ENCODE measurements around the gene SH3D19.
A peak's percentile ranks its signal among the peaks of the same experiment; 100 is the strongest.
"Not testable (repeated sequence)": the region's sequence is repeated elsewhere in the genome, so short reads cannot be mapped to it uniquely, and the experiment has no call there.

The SH3D19 gene

GRCh38 chr4:151325111-151325948 is at the start of gene SH3D19:
Gene SH3D19 (minus strand): TSS chr4:151325605. CDS start chr4:151325352, 253 bp downstream.
- no peak for DNase-seq

GRCh38 chr4:151362404-151363164 is 37.2 kb upstream of the SH3D19 start:
- peak; percentile 81 for DNase-seq

GRCh38 chr4:151361966-151362365 is 36.6 kb upstream of the SH3D19 start:
- DNase-seq = no peak

- DNase-seq = no peak
These were observed 35.7 kb upstream of the SH3D19 start for GRCh38 chr4:151361126-151361525.

GRCh38 chr4:151359576-151359975 is 34.2 kb upstream of the SH3D19 start:
- no peak for DNase-seq

GRCh38 chr4:151358266-151358665 is 32.9 kb upstream of the SH3D19 start:
- DNase-seq = no peak

- DNase-seq = no peak
These were observed 31.1 kb upstream of the SH3D19 start for GRCh38 chr4:151356510-151356909.

- DNase-seq = no peak
These were observed 29.8 kb upstream of the SH3D19 start for GRCh38 chr4:151355155-151355554.

- no peak for DNase-seq
These were observed 22.3 kb upstream of the SH3D19 start for GRCh38 chr4:151347490-151348235.

- DNase-seq = no peak
These were observed 19.5 kb upstream of the SH3D19 start for GRCh38 chr4:151344948-151345347.

DNA sequence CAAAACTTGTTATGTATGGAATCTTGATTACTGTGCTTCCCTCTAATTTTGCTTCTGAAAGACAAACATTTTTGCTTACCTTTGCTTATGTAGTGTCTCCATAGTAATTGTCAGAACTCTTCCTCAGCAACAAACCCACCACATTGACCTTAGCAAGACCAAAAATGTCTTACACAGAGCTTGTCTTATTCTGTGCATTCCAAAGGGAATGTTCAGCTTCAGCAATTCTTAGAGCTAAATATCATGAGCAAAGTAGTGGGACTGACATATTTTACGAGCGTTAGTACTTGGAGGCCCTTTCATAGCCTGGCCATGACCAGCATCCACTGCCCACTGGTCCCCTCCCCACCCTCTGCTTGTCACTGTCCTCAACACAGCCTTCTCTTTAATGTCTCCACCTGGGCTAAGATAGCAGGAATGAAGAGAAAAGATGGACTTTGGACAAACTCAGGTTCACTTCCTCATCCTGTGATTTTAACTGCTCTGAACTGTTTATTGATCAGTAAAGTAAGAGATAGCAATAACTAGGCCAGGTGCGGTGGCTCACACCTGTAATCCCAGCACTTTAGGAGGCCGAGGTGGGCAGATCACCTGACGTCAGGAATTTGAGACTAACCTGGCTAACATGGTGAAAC is 15.5 kb upstream of the SH3D19 start:
- DNase-seq = no peak

GRCh38 chr4:151339467-151339866 is 14.1 kb upstream of the SH3D19 start:
- no peak for DNase-seq

DNA sequence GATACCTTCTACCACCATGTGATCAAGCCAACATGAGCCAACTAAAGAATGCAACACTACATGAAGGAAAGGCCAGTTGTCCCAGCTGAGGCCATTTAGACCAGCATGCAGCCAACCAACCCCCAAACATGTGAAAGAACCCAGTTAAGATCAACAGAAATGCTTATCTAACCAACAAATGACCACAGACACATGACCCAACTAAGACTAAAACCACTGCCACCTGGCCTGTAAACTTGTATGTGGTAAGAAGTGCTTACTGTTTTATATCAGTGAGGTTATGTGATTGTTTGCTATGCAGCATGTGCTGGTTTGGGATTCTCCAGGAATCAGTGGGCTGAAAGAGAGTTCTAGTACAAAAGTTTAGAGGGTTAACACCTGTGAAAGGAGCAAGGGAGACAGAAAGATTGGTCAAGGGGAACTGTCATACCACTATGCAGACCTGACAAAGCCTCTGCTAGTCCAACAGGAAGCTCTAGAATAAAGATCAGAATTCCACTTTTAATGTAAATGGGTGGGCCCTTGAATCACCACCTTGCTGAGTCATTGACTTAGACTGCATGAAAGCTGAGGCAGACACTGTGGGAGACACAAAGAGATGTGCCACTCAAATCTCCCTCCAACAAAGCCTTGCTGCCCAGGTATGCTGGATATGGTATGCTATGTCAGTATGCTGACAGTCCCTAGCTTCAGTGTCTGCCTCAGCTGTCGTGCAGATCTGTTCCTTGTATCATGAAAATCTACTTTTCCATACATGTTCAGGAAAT is 6.1 kb upstream of the SH3D19 start:
- DNase-seq = no peak

DNA sequence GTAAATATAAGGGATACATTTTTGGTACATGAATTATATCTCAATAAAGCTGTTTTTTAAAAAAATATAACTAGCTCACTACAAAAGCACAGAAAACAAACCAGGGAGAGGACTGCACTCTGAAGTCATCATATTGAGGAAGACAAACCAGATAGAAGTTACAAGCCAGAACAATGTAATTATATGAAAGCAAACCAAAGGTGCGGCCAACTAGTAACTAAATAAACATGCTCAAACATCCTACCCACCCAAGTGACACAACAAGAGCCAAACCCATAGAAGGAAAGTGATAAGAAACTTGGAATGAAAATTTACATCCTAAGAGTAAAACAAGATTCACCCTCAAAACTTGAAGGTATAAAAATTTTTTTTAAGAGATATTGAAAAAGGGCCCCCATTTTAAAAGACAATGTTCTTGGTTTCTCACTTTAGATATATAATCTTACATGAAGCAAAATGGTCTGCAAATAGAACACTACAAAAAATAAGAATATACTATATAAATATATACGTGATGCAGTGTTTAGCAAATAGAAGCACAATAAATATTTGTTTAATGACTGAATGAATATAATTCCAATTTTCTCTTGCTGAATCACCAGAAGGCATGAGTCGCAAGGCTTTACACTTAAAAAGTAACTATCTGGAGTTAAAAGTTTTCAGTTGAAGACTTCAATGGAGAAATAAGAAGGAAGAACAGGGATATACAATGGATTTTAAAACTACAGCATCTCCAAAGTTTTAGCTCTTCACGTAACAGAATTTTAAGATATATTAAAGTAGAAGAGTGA is 4.0 kb upstream of the SH3D19 start:
- DNase-seq = no peak

DNA sequence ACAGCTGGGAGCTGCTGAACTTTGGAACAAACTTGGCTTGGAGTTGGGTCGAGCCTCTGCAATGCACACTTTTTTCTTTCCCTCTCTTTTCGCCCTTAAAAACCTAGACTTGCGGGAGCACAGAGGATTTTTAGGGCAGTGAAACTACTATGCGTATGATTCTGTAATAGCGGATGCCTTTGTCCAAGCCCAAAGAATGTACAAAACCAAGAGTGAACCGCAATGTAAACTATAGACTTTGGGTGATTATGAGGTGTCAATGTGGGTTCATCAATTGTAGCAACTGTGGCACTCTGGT is 493 bp upstream of the SH3D19 start:
- DNase-seq = no peak

DNA sequence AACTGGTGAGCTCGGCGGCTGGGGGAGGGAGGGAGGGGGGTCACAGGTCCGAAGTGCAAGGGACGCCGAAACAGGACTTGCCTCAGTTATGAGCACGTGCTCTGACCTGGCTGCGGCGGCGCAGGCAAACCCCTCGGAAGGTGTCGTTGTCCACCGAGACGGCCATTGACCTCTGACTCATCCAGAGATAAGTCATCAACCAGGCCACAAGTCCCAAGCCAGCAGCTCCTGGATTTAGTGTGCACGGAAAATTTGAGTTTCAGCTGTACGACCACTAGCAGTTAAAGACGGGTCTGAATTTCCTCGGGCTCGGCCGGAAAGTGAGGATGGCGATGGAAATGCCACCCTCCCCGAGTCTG is 674 bp downstream of the SH3D19 start:
- DNase-seq = no peak

GRCh38 chr4:151324124-151324751 is 1.2 kb downstream of the SH3D19 start:
- no peak for DNase-seq

DNA sequence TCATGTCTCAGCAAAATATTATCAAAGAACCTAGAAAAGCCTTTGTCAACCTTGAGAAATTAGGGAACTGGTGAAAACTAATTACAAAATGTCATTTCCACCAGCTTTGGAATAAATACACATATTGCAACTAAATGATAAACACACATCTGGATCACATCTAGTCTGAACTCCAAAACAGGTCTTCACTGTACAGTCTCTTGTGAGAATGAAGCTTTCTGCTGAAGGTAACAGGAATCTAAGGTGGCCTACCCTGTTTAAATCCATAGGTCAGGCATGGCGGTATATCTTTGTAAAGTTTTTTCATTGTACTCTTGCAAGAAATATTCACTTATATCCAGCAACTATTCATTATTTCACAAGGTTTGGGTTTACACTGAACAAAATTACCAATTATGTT is 1.7 kb downstream of the SH3D19 start:
- DNase-seq = no peak

DNA sequence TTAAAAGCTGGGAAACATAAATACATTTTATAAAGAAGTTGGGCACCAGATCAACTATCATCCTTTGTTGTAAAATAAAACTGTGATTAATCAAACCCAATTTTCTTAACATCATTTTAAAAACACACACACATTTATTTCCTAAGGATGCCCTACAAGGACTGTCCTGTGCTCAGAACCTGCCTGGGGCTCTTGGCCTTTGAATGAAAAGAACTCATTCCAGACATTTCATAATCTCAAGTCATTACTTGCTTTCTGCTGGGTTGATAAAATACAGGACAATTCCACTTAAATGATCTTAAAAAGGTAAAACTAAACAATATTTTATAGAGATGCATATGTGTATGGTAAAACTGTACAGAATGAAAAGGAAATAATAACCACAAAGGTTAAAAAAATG is 2.8 kb downstream of the SH3D19 start:
- no peak for DNase-seq

GRCh38 chr4:151322161-151322560 is 3.2 kb downstream of the SH3D19 start:
- not testable (repeated sequence) for DNase-seq

- no peak for DNase-seq
These were observed 3.8 kb downstream of the SH3D19 start for GRCh38 chr4:151321586-151321985.

All from activated naive CD4-positive, alpha-beta T cell treated with Interleukin-2 at 50 U/mL for 16 hours (primary cell).